Osteocyte (in vitro differentiated cells): ENCODE results near the gene WDR43. TPM values are rescaled to one million over a fixed set of nuclear protein-coding genes. Genes with fewer than 3 reads are reported as not detected.

ENCODE experiments used
- DNase-seq: peaks from one replicate; pipeline ENCODE4 v3.0.0; 2021; ENCODE audit warnings: mixed read lengths; ENCODE audit not compliant: unreplicated experiment; ENCODE audit errors: extremely low spot score
- H3K27ac Mint-ChIP-seq: one replicate; pipeline ENCODE4 v1.8.0; 2021; ENCODE audit warnings: mild to moderate bottlenecking, mixed read lengths; ENCODE audit not compliant: unreplicated experiment
- H3K27me3 Mint-ChIP-seq: one replicate; pipeline ENCODE4 v1.8.0; 2021; ENCODE audit warnings: mixed read lengths; ENCODE audit not compliant: unreplicated experiment
- H3K36me3 Mint-ChIP-seq: one replicate; pipeline ENCODE4 v1.8.0; 2021; ENCODE audit warnings: mixed read lengths; ENCODE audit not compliant: unreplicated experiment
- H3K4me1 Mint-ChIP-seq: one replicate; pipeline ENCODE4 v1.8.0; 2021; ENCODE audit warnings: mixed read lengths; ENCODE audit not compliant: unreplicated experiment
- H3K4me3 Mint-ChIP-seq: one replicate; pipeline ENCODE4 v1.8.0; 2021; ENCODE audit warnings: mild to moderate bottlenecking, moderate library complexity, mixed read lengths; ENCODE audit not compliant: unreplicated experiment
- H3K9me3 Mint-ChIP-seq: one replicate; pipeline ENCODE4 v1.8.0; 2021; ENCODE audit warnings: mixed read lengths; ENCODE audit not compliant: unreplicated experiment
- long read RNA-seq: library from polyadenylated mRNA; unstranded; transcript quantifications from one replicate; pipeline ENCODE4 v2.0.0, GENCODE V29; 2021
- total RNA-seq: library from RNA; stranded (reverse); gene quantifications from 2 replicates; pipeline ENCODE4 v1.2.1, GENCODE V29; 2021
- TF ChIP-seq, protein P1 (sequence below): fragments of 200-600 bp; sonication (generic); IDR thresholded peaks from 2 replicates; pipeline ENCODE4 v1.5.0; 2021; ENCODE audit warnings: antibody characterized with exemption, mild to moderate bottlenecking, moderate library complexity

The WDR43 gene, protein sequence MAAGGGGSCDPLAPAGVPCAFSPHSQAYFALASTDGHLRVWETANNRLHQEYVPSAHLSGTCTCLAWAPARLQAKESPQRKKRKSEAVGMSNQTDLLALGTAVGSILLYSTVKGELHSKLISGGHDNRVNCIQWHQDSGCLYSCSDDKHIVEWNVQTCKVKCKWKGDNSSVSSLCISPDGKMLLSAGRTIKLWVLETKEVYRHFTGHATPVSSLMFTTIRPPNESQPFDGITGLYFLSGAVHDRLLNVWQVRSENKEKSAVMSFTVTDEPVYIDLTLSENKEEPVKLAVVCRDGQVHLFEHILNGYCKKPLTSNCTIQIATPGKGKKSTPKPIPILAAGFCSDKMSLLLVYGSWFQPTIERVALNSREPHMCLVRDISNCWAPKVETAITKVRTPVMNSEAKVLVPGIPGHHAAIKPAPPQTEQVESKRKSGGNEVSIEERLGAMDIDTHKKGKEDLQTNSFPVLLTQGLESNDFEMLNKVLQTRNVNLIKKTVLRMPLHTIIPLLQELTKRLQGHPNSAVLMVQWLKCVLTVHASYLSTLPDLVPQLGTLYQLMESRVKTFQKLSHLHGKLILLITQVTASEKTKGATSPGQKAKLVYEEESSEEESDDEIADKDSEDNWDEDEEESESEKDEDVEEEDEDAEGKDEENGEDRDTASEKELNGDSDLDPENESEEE
- total RNA-seq, result 39.8 and 42.4 TPM in 2 replicates
- long read RNA-seq, transcript WDR43-202 (18 exons, 3,533 nt), result major isoform, 118 of 176 reads
- long read RNA-seq, partial matches to known transcripts, result 42 of 176 reads
- long read RNA-seq, other reads (novel, unspliced or antisense), result 16 of 176 reads

DNA sequence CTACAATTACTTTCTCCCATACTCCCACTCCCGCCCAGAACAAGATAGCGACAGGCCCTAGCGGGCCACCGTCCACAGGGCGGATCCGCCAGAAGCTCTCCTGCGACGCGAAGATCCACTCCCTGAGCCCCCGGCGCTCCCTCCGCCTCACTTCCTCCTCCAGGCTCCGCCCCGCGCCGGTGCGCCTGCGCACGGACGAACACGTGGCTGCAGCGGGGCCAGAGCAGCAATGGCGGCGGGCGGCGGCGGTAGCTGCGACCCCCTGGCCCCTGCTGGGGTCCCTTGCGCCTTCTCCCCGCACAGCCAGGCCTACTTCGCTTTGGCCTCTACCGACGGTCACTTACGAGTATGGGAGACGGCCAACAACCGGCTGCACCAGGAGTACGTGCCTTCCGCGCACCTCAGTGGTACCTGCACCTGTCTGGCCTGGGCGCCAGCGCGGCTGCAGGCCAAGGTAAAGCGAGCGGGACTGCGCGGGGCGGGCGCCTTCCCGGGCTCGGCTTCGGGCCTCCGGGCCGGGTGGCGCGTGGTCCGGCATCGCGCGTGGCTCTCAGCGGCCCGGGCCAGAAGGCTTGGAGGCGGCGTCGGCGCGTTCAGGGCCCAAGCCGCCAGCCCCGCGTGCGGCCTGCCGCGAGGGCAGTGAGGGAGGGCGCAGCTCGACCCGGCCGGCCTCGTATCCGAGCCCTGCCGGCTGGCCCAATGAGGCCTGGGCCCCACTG, at the start of gene WDR43:
TSS of gene WDR43 (plus strand) at position 198 of the 719 bp plus-strand sequence. CDS start at position 230, 32 bp downstream.
- TF ChIP-seq, protein P1, sequence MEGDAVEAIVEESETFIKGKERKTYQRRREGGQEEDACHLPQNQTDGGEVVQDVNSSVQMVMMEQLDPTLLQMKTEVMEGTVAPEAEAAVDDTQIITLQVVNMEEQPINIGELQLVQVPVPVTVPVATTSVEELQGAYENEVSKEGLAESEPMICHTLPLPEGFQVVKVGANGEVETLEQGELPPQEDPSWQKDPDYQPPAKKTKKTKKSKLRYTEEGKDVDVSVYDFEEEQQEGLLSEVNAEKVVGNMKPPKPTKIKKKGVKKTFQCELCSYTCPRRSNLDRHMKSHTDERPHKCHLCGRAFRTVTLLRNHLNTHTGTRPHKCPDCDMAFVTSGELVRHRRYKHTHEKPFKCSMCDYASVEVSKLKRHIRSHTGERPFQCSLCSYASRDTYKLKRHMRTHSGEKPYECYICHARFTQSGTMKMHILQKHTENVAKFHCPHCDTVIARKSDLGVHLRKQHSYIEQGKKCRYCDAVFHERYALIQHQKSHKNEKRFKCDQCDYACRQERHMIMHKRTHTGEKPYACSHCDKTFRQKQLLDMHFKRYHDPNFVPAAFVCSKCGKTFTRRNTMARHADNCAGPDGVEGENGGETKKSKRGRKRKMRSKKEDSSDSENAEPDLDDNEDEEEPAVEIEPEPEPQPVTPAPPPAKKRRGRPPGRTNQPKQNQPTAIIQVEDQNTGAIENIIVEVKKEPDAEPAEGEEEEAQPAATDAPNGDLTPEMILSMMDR, result no peak
- H3K4me1 Mint-ChIP-seq, result peaks cover 36% of the 10 kb centered on the region
- peak within 1 kb of the TSS; percentile 88 for H3K27ac Mint-ChIP-seq
- DNase-seq, result peak; percentile 100
- H3K36me3 Mint-ChIP-seq, result no peaks in the 10 kb centered on the region
- peaks cover 2% of the 10 kb centered on the region for H3K27me3 Mint-ChIP-seq
- H3K9me3 Mint-ChIP-seq, result no peaks in the 10 kb centered on the region
- peak within 1 kb of the TSS; percentile 92 for H3K4me3 Mint-ChIP-seq

DNA sequence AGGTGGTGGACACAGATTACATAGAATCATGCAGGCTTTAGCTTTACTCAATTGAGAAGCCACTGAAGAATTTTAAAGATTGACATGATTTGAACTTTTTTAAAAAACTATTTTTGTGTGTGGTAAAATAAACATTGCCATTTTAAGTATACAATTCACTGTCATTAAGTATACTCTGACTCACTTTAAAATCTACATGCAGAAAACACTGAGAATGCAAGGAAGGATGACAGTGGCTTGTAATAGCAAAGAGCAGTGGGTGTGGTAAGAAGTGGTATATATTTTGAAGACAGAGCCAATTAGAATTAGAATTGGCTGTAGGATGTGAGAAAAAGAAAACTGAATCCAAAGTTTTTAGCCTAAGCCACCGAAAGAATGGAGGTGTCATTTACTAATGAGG, 39.3 kb upstream of the WDR43 start:
- DNase-seq, result no peak
- Mint-ChIP-seq H3K27ac (no peak overlapping the region), H3K4me3 (no peak overlapping the region), H3K9me3 (no peaks in the 10 kb centered on the region), H3K27me3 (no peaks in the 10 kb centered on the region), H3K4me1 (peaks cover 7% of the 10 kb centered on the region), H3K36me3 (peaks cover 4% of the 10 kb centered on the region)
- TF ChIP-seq, protein P1, result no peak

DNA sequence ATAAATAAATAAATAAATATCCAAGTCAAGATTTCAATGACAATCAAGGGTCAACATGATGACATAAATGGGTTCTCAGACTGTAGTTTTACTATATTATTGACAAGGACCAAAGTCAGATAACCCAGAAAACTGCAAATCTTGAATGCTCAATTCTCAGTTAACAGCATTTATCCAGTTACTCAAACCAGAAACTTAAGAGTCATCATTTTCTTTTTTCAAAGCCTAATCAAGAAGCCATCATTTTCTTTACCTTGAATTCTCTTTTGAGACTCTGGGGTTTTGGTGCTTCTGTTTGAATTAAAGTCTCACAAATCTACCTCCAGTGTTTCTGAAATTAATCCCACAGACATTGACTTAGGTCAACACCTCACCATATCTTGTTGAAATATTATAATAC, 38.5 kb upstream of the WDR43 start:
- no peaks in the 10 kb centered on the region for H3K27me3 Mint-ChIP-seq
- peaks cover 12% of the 10 kb centered on the region for H3K36me3 Mint-ChIP-seq
- H3K27ac Mint-ChIP-seq, result no peak overlapping the region
- H3K4me1 Mint-ChIP-seq, result peaks cover 7% of the 10 kb centered on the region
- H3K4me3 Mint-ChIP-seq, result no peak overlapping the region
- no peak for DNase-seq
- no peaks in the 10 kb centered on the region for H3K9me3 Mint-ChIP-seq
- TF ChIP-seq, protein P1, result no peak

DNA sequence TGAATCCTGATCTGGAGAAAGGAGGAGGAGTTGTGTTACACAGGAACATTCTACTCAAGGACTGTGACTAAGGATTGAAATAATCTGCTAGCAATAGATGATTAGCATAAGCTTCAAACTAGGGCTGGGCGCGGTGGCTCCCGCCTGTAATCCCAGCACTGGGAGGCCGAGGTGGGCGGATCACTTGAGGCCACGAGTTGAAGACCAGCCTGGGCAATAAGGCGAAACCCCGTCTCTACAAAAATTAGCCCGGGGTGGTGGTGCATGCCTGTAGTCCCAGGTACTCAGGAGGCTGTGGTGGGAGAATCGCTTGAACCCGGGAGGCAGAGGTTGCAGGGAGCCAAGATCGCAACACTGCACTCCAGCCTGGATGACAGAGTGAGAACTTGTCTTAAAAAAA, 25.9 kb upstream of the WDR43 start:
- H3K4me3 Mint-ChIP-seq, result peak overlapping the region; percentile 56
- DNase-seq, result no peak
- no peak overlapping the region for H3K27ac Mint-ChIP-seq
- peaks cover 5% of the 10 kb centered on the region for H3K36me3 Mint-ChIP-seq
- no peaks in the 10 kb centered on the region for H3K9me3 Mint-ChIP-seq
- TF ChIP-seq, protein P1, result no peak
- H3K4me1 Mint-ChIP-seq, result peaks cover 26% of the 10 kb centered on the region
- H3K27me3 Mint-ChIP-seq, result no peaks in the 10 kb centered on the region
